HG03354 (cell line): ENCODE data around the gene COX7A2L.
"Not testable (repeated sequence)": the region's sequence is repeated elsewhere in the genome, so short reads cannot be mapped to it uniquely, and the experiment has no call there.

Experiments used
- ATAC-seq: cut with Tn5 transposase; IDR thresholded peaks from one replicate; pipeline ENCODE4 v1.9.1; 2021; ENCODE audit warnings: mild to moderate bottlenecking; ENCODE audit not compliant: unreplicated experiment, poor library complexity, severe bottlenecking

COX7A2L gene, protein sequence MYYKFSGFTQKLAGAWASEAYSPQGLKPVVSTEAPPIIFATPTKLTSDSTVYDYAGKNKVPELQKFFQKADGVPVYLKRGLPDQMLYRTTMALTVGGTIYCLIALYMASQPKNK

DNA sequence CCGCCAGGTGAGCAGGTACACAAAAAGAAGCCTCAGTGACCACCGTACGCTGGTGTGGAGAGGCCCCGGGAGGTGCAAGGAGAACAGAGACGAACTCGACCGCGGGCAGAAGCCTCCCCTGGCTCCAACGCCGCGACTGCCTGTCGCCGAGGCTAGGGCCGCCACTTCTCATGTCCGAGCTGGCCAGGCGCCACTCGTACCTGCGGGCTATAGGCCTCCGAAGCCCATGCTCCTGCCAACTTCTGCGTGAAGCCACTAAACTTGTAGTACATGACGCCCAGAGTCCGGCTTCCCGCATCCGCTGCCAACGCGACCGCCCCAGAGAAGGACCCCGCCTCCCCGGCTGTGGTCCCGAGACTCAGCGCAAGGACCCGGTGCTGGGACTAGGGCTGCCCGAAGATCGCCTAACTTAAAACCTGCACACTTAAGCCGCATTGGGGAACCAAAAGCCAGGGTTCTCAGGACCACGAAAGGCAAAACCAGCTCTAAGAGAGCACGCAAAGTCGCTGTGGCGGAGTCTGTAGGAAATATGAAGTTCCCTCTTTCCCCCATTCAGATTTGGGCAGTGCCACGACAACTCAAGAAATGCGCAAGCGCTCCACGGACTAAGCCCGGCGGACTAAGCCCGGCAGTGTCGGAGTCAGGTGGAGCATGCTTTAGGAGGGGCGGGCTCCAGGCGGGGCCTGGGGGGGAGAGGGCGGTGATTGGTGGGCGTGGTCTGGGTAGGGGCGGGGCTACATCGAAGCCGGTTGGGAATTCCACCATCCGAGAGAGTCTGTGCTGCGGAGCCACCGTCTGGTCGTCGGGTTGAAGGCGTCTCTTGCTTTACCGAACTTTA, at the start of gene COX7A2L:
TSS of gene COX7A2L (minus strand) at position 328 of the 838 bp plus-strand sequence. CDS start at position 272, 56 bp downstream.
- ATAC-seq = peak; percentile 93

- ATAC-seq = no peak
Observed at GRCh38 chr2:42408009-42408408, 47.0 kb upstream of the COX7A2L start.

DNA sequence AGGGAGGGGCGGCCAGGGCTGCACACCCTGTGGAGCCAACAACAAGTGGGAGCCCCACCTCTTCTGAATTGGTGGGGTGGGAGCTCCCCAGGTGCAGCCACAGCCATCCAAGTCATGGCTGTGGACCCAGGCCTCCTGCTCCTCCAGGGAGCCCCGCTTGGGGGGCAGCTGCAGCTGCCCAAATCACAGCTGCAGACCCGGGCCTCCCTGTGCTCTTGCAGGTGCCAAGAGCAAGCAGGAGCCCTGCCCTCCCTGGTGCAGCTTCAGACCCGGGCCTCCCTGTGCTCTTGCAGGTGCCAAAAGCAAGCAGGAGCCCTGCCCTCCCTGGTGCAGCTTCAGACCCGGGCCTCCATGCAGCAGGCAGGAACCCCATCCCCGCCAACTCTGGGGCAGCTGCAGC, 46.5 kb upstream of the COX7A2L start:
- no peak for ATAC-seq

- no peak for ATAC-seq
Observed at GRCh38 chr2:42404676-42405075, 43.7 kb upstream of the COX7A2L start.

DNA sequence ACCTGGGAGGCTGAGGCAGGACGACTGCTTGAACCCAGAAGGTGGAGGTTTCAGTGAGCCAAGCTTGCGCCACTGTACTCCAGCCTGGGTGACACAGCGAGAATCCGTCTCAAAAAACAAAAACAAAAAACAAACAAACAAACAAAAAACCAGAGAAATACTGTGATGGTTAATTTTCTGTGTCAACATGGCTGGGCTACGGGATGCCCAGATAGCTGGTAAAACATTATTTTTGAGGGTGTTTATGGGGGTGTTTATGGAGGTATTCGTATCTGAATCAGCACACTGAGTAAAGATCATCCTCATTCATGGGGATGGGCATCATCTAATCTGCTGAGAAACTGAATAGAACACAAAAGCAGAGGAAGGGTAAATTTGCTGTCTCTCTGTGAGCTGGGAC, 40.8 kb upstream of the COX7A2L start:
- no peak for ATAC-seq

GRCh38 chr2:42398052-42398451, 37.0 kb upstream of the COX7A2L start:
- not testable (repeated sequence) for ATAC-seq

DNA sequence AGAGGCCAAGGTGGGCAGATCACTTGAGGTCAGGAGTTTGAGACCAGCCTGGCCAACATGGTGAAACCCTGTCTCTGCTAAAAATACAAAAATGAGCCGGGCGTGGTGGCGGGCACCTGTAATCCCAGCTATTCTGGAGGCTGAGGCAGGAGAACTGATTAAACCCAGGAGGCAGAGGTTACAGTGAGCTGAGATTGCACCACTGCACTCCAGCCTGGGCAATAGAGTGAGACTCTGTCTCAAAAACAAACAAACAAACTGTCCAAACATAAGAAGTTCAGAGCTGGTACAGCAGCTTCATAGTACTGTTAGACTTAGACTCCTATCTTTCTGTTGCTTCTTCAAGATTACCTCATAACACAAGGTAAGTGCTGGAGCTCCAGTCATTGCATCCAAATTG, 32.3 kb upstream of the COX7A2L start:
- not testable (repeated sequence) for ATAC-seq

DNA sequence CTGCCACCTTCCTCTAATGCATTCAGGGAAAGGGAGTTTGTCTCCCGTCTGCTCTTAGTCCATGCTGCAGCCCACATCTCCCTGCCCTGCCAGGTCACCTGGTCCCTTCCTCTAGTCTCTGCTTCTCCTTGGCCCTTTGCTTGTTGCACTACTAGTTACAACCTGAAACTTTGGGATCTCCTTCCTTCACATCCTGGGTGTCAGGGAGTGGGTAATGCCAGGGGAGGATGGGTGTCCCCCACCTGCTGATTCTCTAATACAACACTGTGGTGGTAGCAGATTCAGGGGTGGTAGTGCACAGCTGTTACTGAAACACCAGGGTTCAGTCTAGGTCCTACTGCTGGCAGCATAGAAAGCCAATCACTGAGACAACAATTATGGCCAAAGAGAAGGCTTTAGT, 31.2 kb upstream of the COX7A2L start:
- no peak for ATAC-seq

- ATAC-seq = no peak
Observed at GRCh38 chr2:42390401-42390969, 29.5 kb upstream of the COX7A2L start.

- ATAC-seq = peak; percentile 76
Observed at GRCh38 chr2:42386682-42387081, 25.7 kb upstream of the COX7A2L start.

- no peak for ATAC-seq
Observed at GRCh38 chr2:42385225-42385624, 24.2 kb upstream of the COX7A2L start.

DNA sequence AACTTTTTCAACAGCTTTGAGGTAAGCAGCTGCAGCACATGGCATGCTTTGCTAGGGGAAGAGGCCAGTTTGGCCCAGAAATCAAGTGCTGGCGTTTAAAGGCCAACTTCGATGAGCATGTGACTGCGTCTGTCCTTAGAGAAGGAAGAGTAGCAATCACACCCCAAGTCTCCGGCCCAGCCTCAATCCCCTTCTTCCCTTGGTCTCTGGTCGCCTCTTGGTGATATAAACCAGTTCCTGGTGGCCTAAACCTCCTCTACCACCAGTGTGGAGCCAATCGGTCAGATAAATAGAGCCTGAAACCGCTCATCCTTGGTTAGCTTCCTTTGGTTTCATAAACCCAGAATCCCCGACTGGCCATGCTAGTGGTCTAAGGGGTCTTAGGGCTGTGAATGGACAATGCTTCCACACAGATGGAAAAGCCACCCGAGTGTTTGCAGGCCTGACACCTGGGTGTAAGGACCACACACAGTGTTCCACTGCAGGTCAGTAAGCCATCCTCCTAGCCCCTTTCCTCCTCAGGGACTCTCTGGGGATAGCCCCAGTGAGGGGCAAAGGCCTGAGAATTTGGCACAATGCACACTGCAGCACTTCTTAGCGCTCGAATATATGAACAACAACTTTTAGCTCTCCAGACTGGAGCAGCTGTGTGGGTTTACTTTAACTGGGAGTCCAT, 23.0 kb upstream of the COX7A2L start:
- ATAC-seq = no peak

- no peak for ATAC-seq
Observed at GRCh38 chr2:42382144-42382543, 21.1 kb upstream of the COX7A2L start.

DNA sequence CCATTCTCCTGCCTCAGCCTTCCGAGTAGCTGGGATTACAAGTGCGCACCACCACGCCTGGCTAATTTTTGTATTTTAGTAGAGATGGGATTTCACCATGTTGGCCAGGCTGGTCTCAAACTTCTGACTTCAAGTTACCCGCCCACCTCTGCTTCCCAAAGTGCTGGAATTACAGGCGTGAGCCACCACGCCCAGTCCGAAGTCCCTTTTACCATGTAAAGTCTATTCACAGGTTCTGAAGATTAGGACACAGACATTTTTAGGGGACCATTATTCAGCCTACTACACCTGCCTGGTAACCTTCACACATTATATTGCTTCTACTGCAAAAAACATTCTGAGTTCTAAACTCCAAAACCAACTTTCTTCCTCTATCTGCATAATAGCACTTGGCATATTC, 19.0 kb upstream of the COX7A2L start:
- not testable (repeated sequence) for ATAC-seq

- no peak for ATAC-seq
Observed at GRCh38 chr2:42378415-42378814, 17.4 kb upstream of the COX7A2L start.

DNA sequence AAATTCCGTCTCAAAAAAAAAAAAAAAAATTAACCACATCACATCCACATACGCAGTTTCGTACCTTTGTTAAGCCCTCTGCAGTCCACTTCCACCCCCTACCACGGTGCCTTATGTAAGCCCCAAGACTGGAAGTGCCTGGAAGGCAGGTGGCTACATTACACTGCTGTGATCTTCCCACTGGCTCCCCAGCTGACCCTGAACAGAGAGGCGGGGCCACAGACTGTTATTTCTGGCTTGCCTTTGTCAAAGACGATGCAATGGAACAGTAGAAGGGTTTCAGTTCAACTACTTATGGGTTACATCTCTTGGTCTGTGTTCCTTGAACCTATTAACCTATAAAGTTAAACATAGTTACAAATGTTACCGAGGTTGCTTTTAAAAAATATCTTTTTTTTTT, 15.7 kb upstream of the COX7A2L start:
- ATAC-seq = no peak

DNA sequence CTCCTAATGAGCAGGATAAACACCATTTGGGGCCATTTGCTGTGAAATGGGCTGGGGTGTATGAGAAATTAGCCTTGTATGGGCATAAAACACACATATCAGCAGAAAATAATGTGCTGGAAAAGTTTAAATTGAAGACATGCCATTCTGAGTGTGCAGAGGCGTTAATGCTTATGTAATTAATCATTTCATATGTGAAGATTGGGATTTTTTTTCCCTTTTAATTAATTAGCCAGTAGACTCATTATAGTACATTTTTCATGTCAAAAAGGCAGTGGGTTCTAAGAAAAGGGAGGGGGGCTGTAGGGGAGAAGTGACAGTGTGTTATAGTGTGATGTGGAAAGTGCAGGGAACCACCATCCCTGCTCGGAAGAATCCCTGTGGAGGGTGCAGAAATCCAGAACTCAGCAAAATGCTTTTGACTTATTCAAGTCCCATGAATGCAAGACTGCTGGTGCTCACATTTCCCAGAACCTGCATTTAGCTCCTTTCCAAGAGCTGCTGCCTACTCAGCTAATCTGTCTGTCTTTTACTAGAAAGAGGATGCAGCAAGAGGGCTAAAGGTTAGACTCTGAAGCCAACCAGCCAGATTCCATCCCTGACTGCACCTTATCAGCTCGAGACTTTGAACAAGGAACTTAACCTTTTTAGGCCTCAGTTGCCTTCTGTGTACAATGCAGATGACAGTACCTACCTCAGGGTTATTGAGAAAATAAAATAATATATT, 11.6 kb upstream of the COX7A2L start:
- no peak for ATAC-seq

DNA sequence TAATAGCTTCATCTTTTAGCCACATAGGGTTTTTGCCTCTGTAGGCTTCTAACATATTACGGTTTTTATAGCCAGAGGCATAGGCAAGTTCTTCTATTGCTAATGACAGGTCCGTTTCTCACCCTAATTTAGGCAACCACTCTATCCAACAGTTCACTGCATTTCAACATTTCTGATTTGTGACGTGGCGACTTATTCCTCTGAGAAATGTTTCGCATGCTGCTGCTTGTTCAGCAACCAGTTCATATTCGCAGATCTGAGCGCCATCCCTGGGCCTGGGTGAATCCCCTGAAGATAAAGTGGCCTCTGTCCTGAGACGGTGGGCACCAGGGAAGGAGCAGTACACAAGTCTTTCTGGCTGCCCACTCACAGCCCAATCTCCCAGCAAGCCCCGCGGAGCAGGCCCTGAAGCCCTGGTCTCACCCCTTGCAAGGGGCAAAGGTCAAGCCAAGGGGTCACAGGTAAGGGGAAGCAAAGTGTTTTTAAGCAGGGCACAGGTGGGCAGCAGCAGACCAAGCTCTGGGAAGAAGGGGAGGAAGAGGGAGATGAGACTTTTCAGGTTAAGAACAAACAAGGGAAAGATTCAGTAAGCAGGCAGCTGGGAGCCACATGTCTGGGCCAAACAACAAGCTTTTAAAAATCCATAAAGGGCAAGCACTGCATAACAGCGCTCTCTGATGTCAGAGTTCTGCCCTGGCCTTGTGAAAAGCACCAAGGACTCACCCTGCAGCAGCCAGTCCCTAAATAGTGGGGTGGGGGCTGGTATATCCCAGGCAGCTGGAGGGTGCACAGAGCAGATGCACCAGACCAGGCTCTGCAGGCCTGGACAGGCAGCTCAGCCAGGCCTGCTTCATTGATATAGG, 10.8 kb upstream of the COX7A2L start:
- no peak for ATAC-seq
